ENCODE results near the gene PARL.

The PARL gene

DNA sequence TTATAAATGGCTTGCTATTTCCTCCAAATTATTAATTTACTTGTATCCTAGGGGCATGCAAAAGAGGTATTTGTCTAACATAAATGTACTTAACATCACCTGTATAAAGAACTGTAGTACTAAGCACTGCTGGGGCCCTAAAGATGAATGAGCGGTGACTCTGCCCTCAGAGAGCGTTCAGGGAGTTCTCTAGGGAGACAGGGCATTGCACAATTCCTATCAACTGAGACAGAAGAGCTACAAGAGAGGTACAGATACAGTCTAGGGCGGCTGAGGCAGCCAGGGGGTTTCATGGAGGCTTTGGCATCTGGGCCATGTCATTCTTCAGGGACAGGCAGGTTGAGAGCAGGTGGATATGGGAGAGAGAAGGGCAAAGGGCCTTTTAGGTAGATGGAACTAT is 39.9 kb upstream of the PARL start:
- H3K4me3 ChIP-seq (ENCODE audit: control insufficient read depth, low read depth, low read length) = no peak overlapping the region
- DNase-seq (ENCODE audit: low read depth) = no peak
- TF ChIP-seq, protein P1, sequence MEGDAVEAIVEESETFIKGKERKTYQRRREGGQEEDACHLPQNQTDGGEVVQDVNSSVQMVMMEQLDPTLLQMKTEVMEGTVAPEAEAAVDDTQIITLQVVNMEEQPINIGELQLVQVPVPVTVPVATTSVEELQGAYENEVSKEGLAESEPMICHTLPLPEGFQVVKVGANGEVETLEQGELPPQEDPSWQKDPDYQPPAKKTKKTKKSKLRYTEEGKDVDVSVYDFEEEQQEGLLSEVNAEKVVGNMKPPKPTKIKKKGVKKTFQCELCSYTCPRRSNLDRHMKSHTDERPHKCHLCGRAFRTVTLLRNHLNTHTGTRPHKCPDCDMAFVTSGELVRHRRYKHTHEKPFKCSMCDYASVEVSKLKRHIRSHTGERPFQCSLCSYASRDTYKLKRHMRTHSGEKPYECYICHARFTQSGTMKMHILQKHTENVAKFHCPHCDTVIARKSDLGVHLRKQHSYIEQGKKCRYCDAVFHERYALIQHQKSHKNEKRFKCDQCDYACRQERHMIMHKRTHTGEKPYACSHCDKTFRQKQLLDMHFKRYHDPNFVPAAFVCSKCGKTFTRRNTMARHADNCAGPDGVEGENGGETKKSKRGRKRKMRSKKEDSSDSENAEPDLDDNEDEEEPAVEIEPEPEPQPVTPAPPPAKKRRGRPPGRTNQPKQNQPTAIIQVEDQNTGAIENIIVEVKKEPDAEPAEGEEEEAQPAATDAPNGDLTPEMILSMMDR (IDR thresholded peaks at IDR 0.05; ENCODE audit: control insufficient read depth, insufficient read depth, low read depth, low read length, missing control alignments) = no peak

DNA sequence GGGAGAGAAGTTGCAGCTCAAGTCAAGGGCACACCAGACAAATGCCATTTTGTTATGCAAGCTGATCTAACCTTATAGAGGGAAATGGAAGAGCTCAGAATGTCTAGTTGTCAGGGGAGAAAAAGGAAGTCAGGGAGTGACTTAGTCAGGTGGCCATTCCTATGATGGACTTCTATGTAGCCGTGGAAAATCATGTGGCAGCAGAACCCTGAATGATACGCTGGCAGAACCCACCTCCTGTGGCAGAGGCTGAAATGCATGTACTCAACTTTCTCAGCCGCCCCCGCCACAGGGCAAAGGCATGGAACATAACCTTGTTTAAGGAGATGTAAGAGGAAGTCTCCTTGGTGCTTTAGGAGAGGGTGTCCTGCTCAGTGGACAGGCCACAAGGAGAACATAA is 37.7 kb upstream of the PARL start:
- H3K4me3 ChIP-seq (ENCODE audit: control insufficient read depth, low read depth, low read length) = no peak overlapping the region
- TF ChIP-seq, protein P1 (IDR thresholded peaks at IDR 0.05; ENCODE audit: control insufficient read depth, insufficient read depth, low read depth, low read length, missing control alignments) = no peak
- no peak for DNase-seq (ENCODE audit: low read depth)

DNA sequence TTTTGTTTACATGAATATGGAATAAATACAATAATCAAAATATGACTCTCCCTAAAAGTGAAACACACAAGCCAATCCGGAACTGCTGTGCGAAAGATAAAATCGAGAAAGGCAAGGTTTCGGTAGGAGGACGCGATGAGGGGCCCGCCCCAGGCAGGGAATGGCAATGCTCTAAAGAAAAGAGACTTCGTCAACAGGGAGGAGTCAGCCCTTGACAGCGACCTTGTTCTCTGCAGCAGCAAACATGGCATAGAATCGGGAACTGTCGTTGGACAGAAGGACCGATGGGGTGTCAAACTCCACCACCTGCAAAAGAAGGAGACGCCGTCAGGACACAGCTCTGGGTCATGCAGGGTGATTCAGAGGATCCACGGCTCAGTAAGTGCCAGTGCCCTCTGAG is 36.4 kb upstream of the PARL start:
- TF ChIP-seq, protein P1 (IDR thresholded peaks at IDR 0.05; ENCODE audit: control insufficient read depth, insufficient read depth, low read depth, low read length, missing control alignments) = no peak
- no peak overlapping the region for H3K4me3 ChIP-seq (ENCODE audit: control insufficient read depth, low read depth, low read length)
- no peak for DNase-seq (ENCODE audit: low read depth)

DNA sequence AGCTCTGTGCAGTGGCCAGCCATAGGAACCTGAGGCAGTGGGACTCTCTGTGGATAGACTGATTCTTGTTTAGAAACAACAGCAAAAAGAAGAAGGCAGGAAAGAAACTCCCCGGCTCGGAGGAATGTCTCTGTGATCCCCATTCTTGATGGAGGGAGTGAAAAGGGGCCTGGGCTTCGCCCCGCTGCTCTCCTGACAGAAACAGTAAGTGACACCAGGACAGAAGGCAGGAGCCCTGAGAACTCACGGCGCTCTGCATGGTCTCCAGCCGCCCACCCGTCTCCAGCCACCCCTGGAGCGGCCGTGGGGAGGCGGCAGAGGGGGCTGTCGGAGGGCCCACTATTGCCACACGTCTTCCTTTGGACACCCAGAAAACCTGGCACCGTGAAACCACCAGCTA is 35.7 kb upstream of the PARL start:
- H3K4me3 ChIP-seq (ENCODE audit: control insufficient read depth, low read depth, low read length) = no peak overlapping the region
- TF ChIP-seq, protein P1 (IDR thresholded peaks at IDR 0.05; ENCODE audit: control insufficient read depth, insufficient read depth, low read depth, low read length, missing control alignments) = no peak
- DNase-seq (ENCODE audit: low read depth) = no peak

DNA sequence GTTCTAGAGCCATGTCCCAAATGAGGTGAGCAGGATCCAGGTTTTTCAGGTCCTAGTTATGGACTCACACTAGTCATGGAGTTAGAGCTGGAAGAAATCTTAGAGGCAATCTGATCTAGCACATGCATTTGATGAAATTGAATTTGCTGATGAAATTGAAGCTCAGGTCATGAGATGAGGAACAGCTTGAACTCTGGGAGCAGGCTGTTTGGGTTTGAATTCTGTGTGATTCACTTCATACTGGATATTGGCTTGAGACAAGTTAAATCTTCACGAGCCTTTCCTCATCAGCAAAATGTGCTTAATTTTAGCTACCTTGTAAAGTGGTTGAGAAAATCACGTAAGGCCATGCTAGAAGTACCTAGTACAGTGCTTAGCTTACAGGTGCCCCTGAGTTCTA is 33.5 kb upstream of the PARL start:
- no peak overlapping the region for H3K4me3 ChIP-seq (ENCODE audit: control insufficient read depth, low read depth, low read length)
- TF ChIP-seq, protein P1 (IDR thresholded peaks at IDR 0.05; ENCODE audit: control insufficient read depth, insufficient read depth, low read depth, low read length, missing control alignments) = no peak
- no peak for DNase-seq (ENCODE audit: low read depth)

DNA sequence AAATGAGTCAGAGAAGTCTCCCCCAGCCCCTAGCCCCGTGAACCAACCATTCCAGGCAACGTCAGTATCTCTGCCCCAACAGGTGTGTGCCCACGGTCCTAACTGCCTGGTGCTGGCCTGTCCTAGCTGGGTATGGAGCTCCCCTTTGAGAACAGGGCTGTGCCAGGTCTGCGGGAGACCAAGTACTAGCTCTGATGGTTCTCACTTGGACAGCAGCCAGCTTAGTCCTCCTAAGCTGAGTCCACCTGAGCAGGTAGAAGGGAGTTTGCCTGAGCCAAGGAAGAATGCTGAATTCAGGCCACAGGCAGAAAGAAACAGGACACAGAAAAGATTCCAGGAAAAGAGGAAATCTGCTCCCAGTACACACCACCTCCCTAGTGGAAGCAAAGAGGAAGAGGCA is 33.1 kb upstream of the PARL start:
- TF ChIP-seq, protein P1 (IDR thresholded peaks at IDR 0.05; ENCODE audit: control insufficient read depth, insufficient read depth, low read depth, low read length, missing control alignments) = no peak
- no peak for DNase-seq (ENCODE audit: low read depth)
- no peak overlapping the region for H3K4me3 ChIP-seq (ENCODE audit: control insufficient read depth, low read depth, low read length)

DNA sequence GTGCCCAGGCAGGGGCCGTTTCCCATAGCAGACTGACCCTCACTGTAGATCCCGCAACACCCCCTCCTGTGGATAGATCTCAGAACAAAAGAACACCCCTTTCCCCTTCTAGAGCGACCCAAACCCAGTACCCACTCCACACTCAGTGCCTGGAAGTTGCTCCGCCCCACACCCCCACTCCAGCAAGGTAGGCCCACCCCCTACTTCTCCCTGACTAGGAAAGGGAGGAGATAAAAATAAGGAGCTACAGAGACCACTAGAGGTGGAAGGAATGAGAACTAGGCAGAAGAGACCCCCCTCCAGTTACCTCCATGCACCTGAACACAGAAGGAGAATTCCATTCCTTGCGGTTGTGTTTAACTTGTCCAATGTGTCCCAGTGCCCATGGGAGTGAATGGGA is 30.2 kb upstream of the PARL start:
- TF ChIP-seq, protein P1 (IDR thresholded peaks at IDR 0.05; ENCODE audit: control insufficient read depth, insufficient read depth, low read depth, low read length, missing control alignments) = no peak
- H3K4me3 ChIP-seq (ENCODE audit: control insufficient read depth, low read depth, low read length) = no peak overlapping the region
- DNase-seq (ENCODE audit: low read depth) = no peak

All from AG09309 (cell line).